ENCODE measurements around the gene FBXL5.

- TF ChIP-seq ZNF274 (IDR thresholded peaks at IDR 0.05; ENCODE audit: low read depth, low read length): no peak
- TF ChIP-seq SUZ12 (IDR thresholded peaks at IDR 0.05; ENCODE audit: extremely low read depth, insufficient read depth, insufficient read length): no peak
- no peak for TF ChIP-seq YY1 (IDR thresholded peaks at IDR 0.05; ENCODE audit: insufficient read depth, insufficient read length)
Observed at GRCh38 chr4:15670576-15670975, 15.4 kb upstream of the FBXL5 start.
